Left lung (tissue), 10 donors: Measurements from ENCODE around the gene TCEA3. TPM values are rescaled to one million over a fixed set of nuclear protein-coding genes. Genes with fewer than 3 reads are reported as not detected.

Experiments
- ATAC-seq: fragments of 200-7000 bp; cut with Tn5 transposase; one replicate; pipeline ENCODE4 v1.9.1; 2020; ENCODE audit warnings: moderate library complexity
- DNase-seq, 4 donors: peaks; one replicate each; pipeline ENCODE4 v3.0.0-alpha.2; 2013 to 2020
- H3K27ac ChIP-seq, 2 donors: fragments of 200-600 bp; sonication (generic) in 1 of 2; one replicate each; pipeline versions ENCODE4 v1.5.0 to v1.8.0; 2020 to 2021
- H3K27me3 ChIP-seq, 2 donors: fragments of 200-600 bp; sonication (generic) in 1 of 2; one replicate each; pipeline versions ENCODE4 v1.5.0 to v1.8.0; 2020 to 2021
- H3K36me3 ChIP-seq, 2 donors: fragments of 200-600 bp; sonication (generic) in 1 of 2; one replicate each; pipeline versions ENCODE4 v1.5.0 to v1.8.0; 2020 to 2021
- H3K4me1 ChIP-seq, 2 donors: fragments of 200-600 bp; one replicate each; pipeline ENCODE4 v1.8.0; 2021
- H3K4me3 ChIP-seq, 2 donors: fragments of 200-600 bp; sonication (generic) in 1 of 2; one replicate each; pipeline versions ENCODE4 v1.5.0 to v1.8.0; 2020 to 2021; ENCODE audit warnings: mild to moderate bottlenecking in 1 of 2
- H3K9me3 ChIP-seq, 2 donors: fragments of 200-600 bp; sonication (generic) in 1 of 2; one replicate each; pipeline versions ENCODE4 v1.5.0 to v1.8.0; 2020 to 2021
- CTCF ChIP-seq, 2 donors: fragments of 200-600 bp; sonication (generic) in 1 of 2; IDR thresholded peaks; one replicate each; pipeline versions ENCODE4 v1.5.0 to v1.8.0; 2021; ENCODE audit warnings: antibody characterized with exemption in 2 of 2
- intact Hi-C, 2 donors: fragments of 100-400 bp; cut with DNase I; formaldehyde crosslinking; loops; one replicate each; pipeline versions ENCODE4 v1.11.2 to v1.14.2; 2022
- polyA plus RNA-seq, 6 donors: library from polyadenylated mRNA; unstranded; fragments of 120-200 nt; gene quantifications; one replicate each; pipeline ENCODE4 v1.2.1, GENCODE V29; 2013; ENCODE audit not compliant: insufficient read length in 6 of 6
- total RNA-seq, 2 donors: library from RNA; stranded (reverse); fragmentation: NEBNext Ultra II Directional; extraction: Animal tissue kit (Norgen Biotek cat#: 25700); gene quantifications; one replicate each; pipeline ENCODE4 v1.2.1, GENCODE V29; 2021
- donor health status: DM: no; HTN: yes; CAD: no.
- donor health status: DM: no; HTN: no; CAD: no.

The TCEA3 gene
- total and polyA plus RNA-seq, 8 donors: 15.5 to 43.2 (median 28.0) TPM

GRCh38 chr1:23368562-23369334 is 55.8 kb downstream of the TCEA3 start:
- DNase-seq: peak; percentile 91 to 97 (median 94)
- intact Hi-C loops: no loop called here
- peak overlapping the region; percentile 97 to 99 for H3K27ac ChIP-seq
- H3K4me1 ChIP-seq: peaks cover 14 to 37% of the 10 kb centered on the region in 2 donors
- peaks cover 0 to 28% of the 10 kb centered on the region in 2 donors for H3K36me3 ChIP-seq
- ATAC-seq: peak; percentile 88
- no peaks in the 10 kb centered on the region for H3K27me3 ChIP-seq
- peak overlapping the region; percentile 77 to 85 for H3K4me3 ChIP-seq
- H3K9me3 ChIP-seq: peaks cover 0 to 12% of the 10 kb centered on the region in 2 donors
- no peak for TF ChIP-seq CTCF (IDR thresholded peaks at IDR 0.05)

GRCh38 chr1:23367791-23368561 is 56.6 kb downstream of the TCEA3 start:
- no peaks in the 10 kb centered on the region for H3K27me3 ChIP-seq
- ATAC-seq (peak; percentile 93), DNase-seq (peak; percentile 98 to 99 (median 99))
- H3K4me1 ChIP-seq: peaks cover 14 to 37% of the 10 kb centered on the region in 2 donors
- H3K36me3 ChIP-seq: peaks cover 3 to 35% of the 10 kb centered on the region in 2 donors
- TF ChIP-seq CTCF (IDR thresholded peaks at IDR 0.05): peak in 1 of 2 donors; percentile 10
- peak overlapping the region; percentile 77 to 85 for H3K4me3 ChIP-seq
- intact Hi-C loops: no loop called here
- peak overlapping the region; percentile 97 to 99 for H3K27ac ChIP-seq
- peaks cover 3 to 20% of the 10 kb centered on the region in 2 donors for H3K9me3 ChIP-seq

GRCh38 chr1:23367451-23367790 is 57.1 kb downstream of the TCEA3 start:
- no peak for TF ChIP-seq CTCF (IDR thresholded peaks at IDR 0.05)
- Histone ChIP-seq H3K36me3 (peaks cover 8 to 41% of the 10 kb centered on the region in 2 donors), H3K4me1 (peaks cover 14 to 37% of the 10 kb centered on the region in 2 donors), H3K27me3 (no peaks in the 10 kb centered on the region), H3K9me3 (peaks cover 8 to 25% of the 10 kb centered on the region in 2 donors), H3K4me3 (peak overlapping the region; percentile 77 to 85), H3K27ac (peak overlapping the region; percentile 97 to 99)
- intact Hi-C loops: no loop called here
- DNase-seq (peak in 1 of 4 donors; percentile 18), ATAC-seq (peak; percentile 0)

GRCh38 chr1:23366598-23366997 is 58.0 kb downstream of the TCEA3 start:
- Histone ChIP-seq H3K27ac (no peak overlapping the region), H3K4me3 (no peak overlapping the region), H3K9me3 (peaks cover 16 to 34% of the 10 kb centered on the region in 2 donors), H3K4me1 (peaks cover 14 to 37% of the 10 kb centered on the region in 2 donors), H3K36me3 (peaks cover 13 to 49% of the 10 kb centered on the region in 2 donors), H3K27me3 (no peaks in the 10 kb centered on the region)
- no peak for ATAC-seq
- no peak for DNase-seq
- intact Hi-C loops: no loop called here
- no peak for TF ChIP-seq CTCF (IDR thresholded peaks at IDR 0.05)

GRCh38 chr1:23366146-23366545 is 58.4 kb downstream of the TCEA3 start:
- H3K36me3 ChIP-seq: peaks cover 13 to 54% of the 10 kb centered on the region in 2 donors
- H3K4me1 ChIP-seq: peaks cover 14 to 34% of the 10 kb centered on the region in 2 donors
- no peak overlapping the region for H3K4me3 ChIP-seq
- H3K27ac ChIP-seq: no peak overlapping the region
- ATAC-seq: no peak
- intact Hi-C loops: no loop called here
- H3K9me3 ChIP-seq: peaks cover 17 to 38% of the 10 kb centered on the region in 2 donors
- H3K27me3 ChIP-seq: no peaks in the 10 kb centered on the region
- TF ChIP-seq CTCF (IDR thresholded peaks at IDR 0.05): no peak
- DNase-seq: no peak
